Thyroid gland (tissue), 4 donors: ENCODE measurements around the gene LPCAT1. TPM values are rescaled to one million over a fixed set of nuclear protein-coding genes. Genes with fewer than 3 reads are reported as not detected.

Source experiments
- DNase-seq, 2 donors: peaks; one replicate each; pipeline ENCODE4 v3.0.0-alpha.2; 2019
- H3K27ac ChIP-seq, 3 donors: fragments of 200-600 bp; sonication (generic); 1 replicate in 2 of 3; 2 replicates in 1 of 3; pipeline ENCODE4 v1.5.1; 2016 to 2019; ENCODE audit warnings: mild to moderate bottlenecking in 1 of 3, moderate library complexity in 1 of 3
- H3K27me3 ChIP-seq: fragments of 200-600 bp; sonication (generic); one replicate; pipeline ENCODE4 v1.5.1; 2019
- H3K36me3 ChIP-seq, 2 donors: fragments of 200-600 bp; sonication (generic); one replicate each; pipeline ENCODE4 v1.5.1; 2016 to 2019
- H3K4me1 ChIP-seq, 2 donors: fragments of 200-600 bp; sonication (generic); one replicate each; pipeline ENCODE4 v1.5.1; 2017 to 2019
- H3K4me3 ChIP-seq, 3 donors: fragments of 200-600 bp; sonication (generic); replicated peaks in 1 of 3; 1 replicate in 2 of 3; 2 replicates in 1 of 3; pipeline ENCODE4 v1.5.1; 2016; ENCODE audit warnings: mild to moderate bottlenecking in 1 of 3
- H3K9me3 ChIP-seq: fragments of 200-600 bp; sonication (generic); one replicate; pipeline ENCODE4 v1.5.1; 2017
- POLR2A ChIP-seq, 2 donors: fragments of 450-650 bp; IDR thresholded peaks; one replicate each; pipeline ENCODE4 v1.6.1; 2017; ENCODE audit warnings: antibody characterized with exemption in 2 of 2, mild to moderate bottlenecking in 2 of 2, moderate library complexity in 1 of 2
- WGBS, 2 donors: methylation state at CpG; one replicate each; pipeline ENCODE4 v1.1.5; 2017; 5-methylcytosine and 5-hydroxymethylcytosine counted together
- intact Hi-C: fragments of 100-400 bp; cut with DNase I; formaldehyde crosslinking; loops from one replicate; pipeline ENCODE4 v1.15.1; 2023
- total RNA-seq, 4 donors: library from RNA; depleted of rRNA; stranded (reverse); fragments of >200 nt; gene quantifications; one replicate each; pipeline ENCODE4 v1.2.3, GENCODE V29; 2016
- TF ChIP-seq, protein P1 (sequence below), 6 experiments: fragments of 200-600 bp in 3 of 6; fragments of 450-650 bp in 3 of 6; sonication (generic) in 3 of 6; IDR thresholded peaks; one replicate each; pipeline ENCODE4 v1.5.1; 2016 to 2019; ENCODE audit warnings: antibody characterized with exemption in 6 of 6, mild to moderate bottlenecking in 2 of 6, inconsistent platforms in 1 of 6, moderate library complexity in 1 of 6

LPCAT1 gene
- total RNA-seq, 4 donors from 2014 or later = 30.9 to 35.7 (median 33.3) TPM

DNA sequence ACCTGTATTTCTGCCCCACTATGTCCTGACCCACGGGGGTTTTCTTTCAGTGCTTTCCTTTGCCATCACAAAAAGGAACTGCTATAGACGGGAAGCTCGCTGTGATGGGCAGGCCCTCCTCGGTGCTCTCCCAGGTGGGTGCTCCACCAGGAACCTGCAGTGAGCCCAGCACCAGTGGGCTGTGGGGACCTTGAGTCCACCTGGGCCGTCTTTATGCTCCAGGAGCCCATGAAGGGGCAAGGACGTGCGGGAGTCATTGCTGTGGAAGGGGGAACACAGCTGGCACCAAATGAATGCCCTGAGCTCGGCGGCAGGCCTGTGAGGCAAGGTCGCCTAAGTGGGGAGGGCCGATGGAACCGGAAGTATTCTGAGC is 41.8 kb downstream of the LPCAT1 start:
- H3K36me3 ChIP-seq = peaks cover 2 to 3% of the 10 kb centered on the region in 2 donors
- intact Hi-C loops = no loop called here
- DNase-seq = no peak
- no peaks in the 10 kb centered on the region for H3K9me3 ChIP-seq
- no peaks in the 10 kb centered on the region for H3K27me3 ChIP-seq
- no peak overlapping the region for H3K4me3 ChIP-seq
- H3K4me1 ChIP-seq = no peaks in the 10 kb centered on the region
- no peak overlapping the region for H3K27ac ChIP-seq
- 93 to 96% methylated on average over 11 to 12 of the region's 12 CpGs for WGBS, 2 donors
- TF ChIP-seq POLR2A (IDR thresholded peaks at IDR 0.05) = no peak
- TF ChIP-seq, protein P1, sequence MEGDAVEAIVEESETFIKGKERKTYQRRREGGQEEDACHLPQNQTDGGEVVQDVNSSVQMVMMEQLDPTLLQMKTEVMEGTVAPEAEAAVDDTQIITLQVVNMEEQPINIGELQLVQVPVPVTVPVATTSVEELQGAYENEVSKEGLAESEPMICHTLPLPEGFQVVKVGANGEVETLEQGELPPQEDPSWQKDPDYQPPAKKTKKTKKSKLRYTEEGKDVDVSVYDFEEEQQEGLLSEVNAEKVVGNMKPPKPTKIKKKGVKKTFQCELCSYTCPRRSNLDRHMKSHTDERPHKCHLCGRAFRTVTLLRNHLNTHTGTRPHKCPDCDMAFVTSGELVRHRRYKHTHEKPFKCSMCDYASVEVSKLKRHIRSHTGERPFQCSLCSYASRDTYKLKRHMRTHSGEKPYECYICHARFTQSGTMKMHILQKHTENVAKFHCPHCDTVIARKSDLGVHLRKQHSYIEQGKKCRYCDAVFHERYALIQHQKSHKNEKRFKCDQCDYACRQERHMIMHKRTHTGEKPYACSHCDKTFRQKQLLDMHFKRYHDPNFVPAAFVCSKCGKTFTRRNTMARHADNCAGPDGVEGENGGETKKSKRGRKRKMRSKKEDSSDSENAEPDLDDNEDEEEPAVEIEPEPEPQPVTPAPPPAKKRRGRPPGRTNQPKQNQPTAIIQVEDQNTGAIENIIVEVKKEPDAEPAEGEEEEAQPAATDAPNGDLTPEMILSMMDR (IDR thresholded peaks at IDR 0.05) = no peak

DNA sequence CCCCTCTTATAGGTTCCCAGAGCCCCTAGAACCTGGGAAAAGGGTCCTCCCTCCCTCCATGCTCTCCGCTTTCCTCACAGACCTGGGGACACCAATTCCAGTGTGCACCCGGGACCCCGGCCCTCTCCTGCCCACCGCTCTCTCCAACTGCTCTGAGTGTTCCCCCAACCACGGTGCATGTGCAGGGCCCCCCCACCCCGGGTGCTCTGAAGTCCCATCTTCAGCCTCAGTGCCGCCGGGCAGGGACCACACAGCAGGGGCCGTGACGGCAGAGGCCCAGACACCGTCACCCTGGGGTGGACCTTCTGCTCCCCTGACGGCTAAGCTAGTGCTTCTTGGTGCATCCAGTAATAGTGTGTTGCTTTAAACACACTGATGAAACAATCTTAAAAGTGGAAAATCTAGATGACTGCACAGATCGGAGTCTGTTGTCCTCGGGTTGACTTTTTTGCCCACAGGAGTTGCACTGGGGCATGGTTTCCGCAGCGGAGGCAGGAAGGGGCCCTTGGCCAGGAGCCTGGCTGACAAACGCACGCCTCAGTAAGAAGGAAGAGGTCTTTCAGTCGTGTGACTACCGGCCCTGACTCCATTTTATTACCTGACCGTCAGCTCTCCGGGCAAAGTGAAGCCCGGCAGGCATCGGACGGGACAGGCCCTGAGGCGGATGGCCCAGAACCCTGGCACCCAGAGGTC is 42.3 kb downstream of the LPCAT1 start:
- Histone ChIP-seq H3K9me3 (no peaks in the 10 kb centered on the region), H3K36me3 (peaks cover 0 to 6% of the 10 kb centered on the region in 2 donors), H3K4me1 (peaks cover 0 to 3% of the 10 kb centered on the region in 2 donors), H3K27me3 (no peaks in the 10 kb centered on the region), H3K27ac (no peak overlapping the region), H3K4me3 (no peak overlapping the region)
- WGBS, 2 donors = 81 to 94% methylated on average over 21 to 26 of the region's 26 CpGs
- no peak for DNase-seq
- intact Hi-C loops = no loop called here
- TF ChIP-seq, protein P1 (IDR thresholded peaks at IDR 0.05) = no peak
- no peak for TF ChIP-seq POLR2A (IDR thresholded peaks at IDR 0.05)

DNA sequence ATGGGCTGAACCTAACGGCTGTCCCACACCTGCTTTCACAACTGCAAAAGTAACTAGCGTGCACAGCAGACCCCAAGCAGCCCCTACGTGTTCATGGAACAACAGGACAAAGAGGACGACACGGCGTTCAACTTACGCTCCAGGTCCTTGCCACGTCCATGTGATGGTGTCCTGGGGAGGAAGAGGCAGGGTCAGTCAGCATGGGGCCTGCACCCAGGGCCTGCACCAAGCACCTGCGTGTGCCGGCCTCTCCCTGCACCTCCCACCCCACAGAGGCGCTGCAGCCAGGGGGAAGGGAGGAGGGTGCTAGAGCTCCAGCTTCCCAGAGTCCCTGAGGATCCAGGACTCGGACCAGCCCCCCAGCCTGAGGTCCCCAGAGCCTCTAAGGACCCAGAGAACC is 43.0 kb downstream of the LPCAT1 start:
- Histone ChIP-seq H3K9me3 (no peaks in the 10 kb centered on the region), H3K27me3 (no peaks in the 10 kb centered on the region), H3K27ac (no peak overlapping the region), H3K4me1 (peaks cover 5% of the 10 kb centered on the region in 2 donors), H3K36me3 (peaks cover 0 to 6% of the 10 kb centered on the region in 2 donors), H3K4me3 (no peak overlapping the region)
- 80 to 93% methylated on average over 1 to 10 of the region's 12 CpGs for WGBS, 2 donors
- no peak for DNase-seq
- intact Hi-C loops = no loop called here
- TF ChIP-seq POLR2A (IDR thresholded peaks at IDR 0.05) = no peak

DNA sequence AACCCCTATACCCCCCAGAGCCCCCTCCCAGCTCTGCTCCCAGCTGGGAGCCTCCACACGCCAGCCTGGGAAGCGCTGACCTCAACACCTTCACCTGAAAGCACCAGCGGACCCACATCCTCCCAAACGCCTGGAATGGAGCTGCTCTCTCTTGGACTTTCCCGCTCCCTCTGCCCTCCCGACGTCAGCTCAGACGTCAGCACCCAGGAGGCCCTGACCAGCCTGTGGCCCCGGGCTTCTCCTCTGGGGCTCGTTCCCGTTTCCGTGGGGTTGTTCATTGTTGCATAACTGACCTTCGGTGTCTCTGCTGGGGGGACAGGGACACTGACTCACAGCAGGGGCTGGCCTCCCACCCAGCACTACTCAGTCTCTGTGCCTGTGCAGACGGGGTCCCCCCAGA is 43.5 kb downstream of the LPCAT1 start:
- no peak for TF ChIP-seq POLR2A (IDR thresholded peaks at IDR 0.05)
- no peak overlapping the region for H3K4me3 ChIP-seq
- no peaks in the 10 kb centered on the region for H3K27me3 ChIP-seq
- H3K9me3 ChIP-seq = no peaks in the 10 kb centered on the region
- H3K36me3 ChIP-seq = peaks cover 0 to 6% of the 10 kb centered on the region in 2 donors
- intact Hi-C loops = no loop called here
- 73% methylated on average over 14 of the region's 14 CpGs for WGBS, 2 donors
- H3K27ac ChIP-seq = no peak overlapping the region
- peaks cover 5 to 7% of the 10 kb centered on the region in 2 donors for H3K4me1 ChIP-seq
- peak in 1 of 2 donors; percentile 20 for DNase-seq

DNA sequence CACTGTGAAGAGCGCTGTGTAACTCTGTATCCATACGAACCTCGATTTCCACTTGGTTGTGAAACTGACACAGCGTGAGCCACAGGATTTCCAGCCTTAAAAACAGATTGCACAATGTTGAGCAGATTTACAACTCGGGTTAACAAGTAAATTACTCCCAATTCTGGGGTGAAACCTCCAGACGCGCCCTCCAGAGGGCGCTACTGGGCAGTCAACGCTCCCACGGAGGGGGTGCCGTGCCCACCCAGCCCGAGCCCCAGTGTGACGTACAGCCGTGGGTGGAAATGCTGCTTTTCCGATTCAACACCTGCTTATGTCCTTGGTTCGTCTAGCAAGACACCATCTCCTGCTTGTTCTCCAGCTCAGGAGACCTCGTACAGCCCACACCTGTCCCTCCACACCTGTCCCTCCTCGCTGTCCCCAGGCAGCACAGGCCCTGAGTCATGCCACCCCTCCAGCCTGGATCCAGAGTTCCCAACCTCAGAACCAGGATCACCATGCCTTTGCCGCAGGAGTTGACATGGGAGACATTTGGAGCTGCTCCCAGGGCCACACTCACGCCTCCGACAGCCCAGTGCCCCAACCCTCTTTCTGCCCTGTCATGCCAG is 44.1 kb downstream of the LPCAT1 start:
- DNase-seq = no peak
- Histone ChIP-seq H3K4me3 (no peak overlapping the region), H3K27ac (no peak overlapping the region), H3K9me3 (no peaks in the 10 kb centered on the region), H3K4me1 (peaks cover 5 to 7% of the 10 kb centered on the region in 2 donors), H3K36me3 (peaks cover 0 to 6% of the 10 kb centered on the region in 2 donors), H3K27me3 (no peaks in the 10 kb centered on the region)
- intact Hi-C loops = no loop called here
- TF ChIP-seq, protein P1 (IDR thresholded peaks at IDR 0.05) = peak in 3 of 6 experiments; percentile 29 to 44 (median 41)
- no peak for TF ChIP-seq POLR2A (IDR thresholded peaks at IDR 0.05)
- 56 to 58% methylated on average over 21 of the region's 21 CpGs for WGBS, 2 donors

DNA sequence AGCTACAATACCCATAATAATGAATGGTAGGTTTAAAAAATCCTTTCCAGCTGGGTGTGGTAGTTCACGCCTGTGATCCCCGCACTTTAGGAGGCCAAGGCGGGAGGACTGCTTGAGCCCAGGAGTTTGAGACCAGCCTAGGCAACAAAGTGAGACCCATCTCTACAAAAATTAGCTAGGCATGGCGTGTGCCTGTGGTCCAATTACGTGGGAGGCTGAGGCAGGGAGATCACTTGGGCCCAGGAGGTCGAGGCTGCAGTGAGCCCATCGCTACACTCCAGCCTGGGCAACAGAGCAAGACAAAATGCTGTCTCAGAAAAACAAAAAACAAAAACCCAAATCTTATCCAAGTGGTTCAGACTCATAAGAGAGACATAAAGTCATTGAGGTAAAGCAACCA is 44.7 kb downstream of the LPCAT1 start:
- Histone ChIP-seq H3K9me3 (no peaks in the 10 kb centered on the region), H3K27me3 (no peaks in the 10 kb centered on the region), H3K4me3 (no peak overlapping the region), H3K36me3 (peaks cover 0 to 6% of the 10 kb centered on the region in 2 donors), H3K4me1 (peaks cover 5 to 7% of the 10 kb centered on the region in 2 donors), H3K27ac (no peak overlapping the region)
- no peak for DNase-seq
- TF ChIP-seq, protein P1 (IDR thresholded peaks at IDR 0.05) = no peak
- no peak for TF ChIP-seq POLR2A (IDR thresholded peaks at IDR 0.05)
- 95 to 97% methylated on average over 7 of the region's 7 CpGs for WGBS, 2 donors
- intact Hi-C loops = no loop called here
